ENCODE data around the gene KCNJ14. TPM values are rescaled to one million over a fixed set of nuclear protein-coding genes. Genes with fewer than 3 reads are reported as not detected.

KCNJ14 gene
- total and polyA plus RNA-seq, 11 donors: 0.20 to 2.0 (median 0.40) TPM

GRCh38 chr19:48514123-48514458 is 58.7 kb downstream of the KCNJ14 start:
- Histone ChIP-seq H3K27ac (no peak overlapping the region), H3K36me3 (no peaks in the 10 kb centered on the region), H3K27me3 (peaks cover 0 to 41% (median 29%) of the 10 kb centered on the region in 9 donors), H3K4me3 (peak overlapping the region in 6 of 12 donors; percentile 53 to 80 (median 64)), H3K9me3 (no peaks in the 10 kb centered on the region), H3K4me1 (peaks cover 0 to 26% (median 3%) of the 10 kb centered on the region in 12 donors)
- no peak for DNase-seq
- intact Hi-C loops (cut with DNase I): loop anchor here in 3 of 10 donors (5.0 kb wide), 1 partner anchor 68 kb away; no protein-coding TSS in a partner anchor
- no peak for TF ChIP-seq CTCF (IDR thresholded peaks at IDR 0.05)
- no peak for TF ChIP-seq POLR2A (IDR thresholded peaks at IDR 0.05)
- 33 to 49% (median 37%) methylated on average over 10 to 11 of the region's 11 CpGs for WGBS, 4 donors
- ATAC-seq: no peak

- H3K4me3 ChIP-seq: no peak overlapping the region
- ATAC-seq: no peak
- no peaks in the 10 kb centered on the region for H3K36me3 ChIP-seq
- TF ChIP-seq CTCF (IDR thresholded peaks at IDR 0.05): no peak
- TF ChIP-seq POLR2A (IDR thresholded peaks at IDR 0.05): no peak
- no peaks in the 10 kb centered on the region for H3K9me3 ChIP-seq
- no peak overlapping the region for H3K27ac ChIP-seq
- peaks cover 0 to 29% (median 17%) of the 10 kb centered on the region in 9 donors for H3K27me3 ChIP-seq
- peaks cover 0 to 15% (median 0%) of the 10 kb centered on the region in 12 donors for H3K4me1 ChIP-seq
- 67 to 80% (median 74%) methylated on average over 8 of the region's 8 CpGs for WGBS, 4 donors
- no peak for DNase-seq
- intact Hi-C loops (cut with DNase I): no loop called here
These were observed 61.2 kb downstream of the KCNJ14 start for GRCh38 chr19:48516536-48516935.

Other genes with a start within 250 kb of the KCNJ14 start
- gene CARD8, start 199.7 kb upstream of the KCNJ14 start, total RNA-seq: 10 to 100 TPM; 18.3 to 49.0 (median 28.8) TPM
- gene CARD8, start 199.7 kb upstream of the KCNJ14 start, polyA plus RNA-seq: 10 to 100 TPM; 22.6 to 23.1 TPM
- 1 to 10 TPM in 1 of 9 donors, under 1 TPM in 6, not detected in 2; 0.16 to 1.5 (median 0.32) TPM for gene ZNF114, start 185.5 kb upstream of the KCNJ14 start, total RNA-seq
- 1 to 10 TPM in 1 of 2 donors, under 1 TPM in 1; 0.19 to 1.0 TPM for gene ZNF114, start 185.5 kb upstream of the KCNJ14 start, polyA plus RNA-seq
- gene EMP3, start 130.0 kb upstream of the KCNJ14 start, total RNA-seq: 100 to 1,000 TPM in 1 of 9 donors, 10 to 100 TPM in 8; 17.7 to 105 (median 57.8) TPM
- 10 to 100 TPM; 60.5 to 91.9 TPM for gene EMP3, start 130.0 kb upstream of the KCNJ14 start, polyA plus RNA-seq
- 10 to 100 TPM; 28.3 to 96.1 (median 66.2) TPM for gene TMEM143, start 91.6 kb upstream of the KCNJ14 start, total RNA-seq
- 10 to 100 TPM; 12.9 to 41.0 TPM for gene TMEM143, start 91.6 kb upstream of the KCNJ14 start, polyA plus RNA-seq
- not detected for gene SYNGR4, start 91.2 kb upstream of the KCNJ14 start, total RNA-seq
- not detected for gene SYNGR4, start 91.2 kb upstream of the KCNJ14 start, polyA plus RNA-seq
- 100 to 1,000 TPM in 1 of 9 donors, 10 to 100 TPM in 8; 64.5 to 109 (median 79.1) TPM for gene KDELR1, start 64.0 kb upstream of the KCNJ14 start, total RNA-seq
- gene KDELR1, start 64.0 kb upstream of the KCNJ14 start, polyA plus RNA-seq: 100 to 1,000 TPM in 1 of 2 donors, 10 to 100 TPM in 1; 60.0 to 113 TPM
- gene GRIN2D, start 61.9 kb upstream of the KCNJ14 start, total RNA-seq: 1 to 10 TPM in 1 of 9 donors, under 1 TPM in 8; 0.14 to 1.6 (median 0.19) TPM
- under 1 TPM; 0.15 to 0.25 TPM for gene GRIN2D, start 61.9 kb upstream of the KCNJ14 start, polyA plus RNA-seq
- gene GRWD1, start 9.6 kb upstream of the KCNJ14 start, total RNA-seq: 10 to 100 TPM; 13.9 to 24.7 (median 19.0) TPM
- 10 to 100 TPM in 1 of 2 donors, 1 to 10 TPM in 1; 5.1 to 35.4 TPM for gene GRWD1, start 9.6 kb upstream of the KCNJ14 start, polyA plus RNA-seq
- gene CYTH2, start 13.8 kb downstream of the KCNJ14 start, total RNA-seq: 10 to 100 TPM; 12.3 to 47.3 (median 31.0) TPM
- gene CYTH2, start 13.8 kb downstream of the KCNJ14 start, polyA plus RNA-seq: 10 to 100 TPM; 21.0 to 55.3 TPM
- gene LMTK3, start 56.3 kb downstream of the KCNJ14 start, total RNA-seq: 1 to 10 TPM in 6 of 9 donors, under 1 TPM in 3; 0.50 to 1.9 (median 1.4) TPM
- under 1 TPM; 0.19 to 0.99 TPM for gene LMTK3, start 56.3 kb downstream of the KCNJ14 start, polyA plus RNA-seq
- under 1 TPM in 1 of 9 donors, not detected in 8; 0.45 TPM for gene SULT2B1, start 96.6 kb downstream of the KCNJ14 start, total RNA-seq
- gene SULT2B1, start 96.6 kb downstream of the KCNJ14 start, polyA plus RNA-seq: under 1 TPM in 1 of 2 donors, not detected in 1; 0.19 TPM
- not detected for gene SPACA4, start 151.2 kb downstream of the KCNJ14 start, total RNA-seq
- gene SPACA4, start 151.2 kb downstream of the KCNJ14 start, polyA plus RNA-seq: not detected
- gene FAM83E, start 159.5 kb downstream of the KCNJ14 start, total RNA-seq: not detected
- gene FAM83E, start 159.5 kb downstream of the KCNJ14 start, polyA plus RNA-seq: under 1 TPM in 1 of 2 donors, not detected in 1; 0.14 TPM
- gene RPL18, start 163.6 kb downstream of the KCNJ14 start, total RNA-seq: 100 to 1,000 TPM; 470 to 877 (median 692) TPM
- gene RPL18, start 163.6 kb downstream of the KCNJ14 start, polyA plus RNA-seq: 1,000 to 10,000 TPM; 1,040 to 1,773 TPM
- 10 to 100 TPM in 2 of 9 donors, 1 to 10 TPM in 7; 5.6 to 13.1 (median 8.6) TPM for gene SPHK2, start 163.9 kb downstream of the KCNJ14 start, total RNA-seq
- gene SPHK2, start 163.9 kb downstream of the KCNJ14 start, polyA plus RNA-seq: 10 to 100 TPM; 10.3 to 11.0 TPM
- gene DBP, start 181.8 kb downstream of the KCNJ14 start, total RNA-seq: 10 to 100 TPM in 5 of 9 donors, 1 to 10 TPM in 4; 1.4 to 34.2 (median 12.5) TPM
- gene DBP, start 181.8 kb downstream of the KCNJ14 start, polyA plus RNA-seq: 10 to 100 TPM in 1 of 2 donors, 1 to 10 TPM in 1; 3.9 to 11.6 TPM
- gene CA11, start 190.6 kb downstream of the KCNJ14 start, total RNA-seq: 10 to 100 TPM in 1 of 9 donors, 1 to 10 TPM in 8; 2.2 to 14.6 (median 5.8) TPM
- gene CA11, start 190.6 kb downstream of the KCNJ14 start, polyA plus RNA-seq: 10 to 100 TPM in 1 of 2 donors, 1 to 10 TPM in 1; 3.4 to 14.8 TPM
- under 1 TPM in 3 of 9 donors, not detected in 6; 0.12 to 0.42 (median 0.20) TPM for gene NTN5, start 217.4 kb downstream of the KCNJ14 start, total RNA-seq
- gene NTN5, start 217.4 kb downstream of the KCNJ14 start, polyA plus RNA-seq: under 1 TPM in 1 of 2 donors, not detected in 1; 0.11 TPM
- gene FUT2, start 240.4 kb downstream of the KCNJ14 start, total RNA-seq: under 1 TPM in 1 of 9 donors, not detected in 8; 0.14 TPM
- under 1 TPM in 1 of 2 donors, not detected in 1; 0.19 TPM for gene FUT2, start 240.4 kb downstream of the KCNJ14 start, polyA plus RNA-seq

All from heart left ventricle (tissue), 16 donors.